Fibroblast of villous mesenchyme (primary cell): ENCODE results near the gene RASD1. TPM values are rescaled to one million over a fixed set of nuclear protein-coding genes. Genes with fewer than 3 reads are reported as not detected.
"Not testable (repeated sequence)": the region's sequence is repeated elsewhere in the genome, so short reads cannot be mapped to it uniquely, and the experiment has no call there.

Experiments
- DNase-seq: peaks from one replicate; pipeline ENCODE4 v3.0.0-alpha.2; 2010; ENCODE audit warnings: low read depth
- H3K4me3 ChIP-seq: 2 replicates; pipeline ENCODE4 v1.5.1; 2011; ENCODE audit warnings: low read depth, mild to moderate bottlenecking, low read length
- CTCF ChIP-seq: IDR thresholded peaks from 2 replicates; pipeline ENCODE4 v1.5.1; 2012; ENCODE audit warnings: low read depth, mild to moderate bottlenecking, low read length; ENCODE audit not compliant: insufficient read depth
- total RNA-seq: library from RNA; depleted of rRNA; stranded (reverse); fragments of >200 nt; gene quantifications from 2 replicates; pipeline ENCODE4 v1.2.3, GENCODE V29; 2012

RASD1 gene
- total RNA-seq, 1 donor = 0.86 TPM

GRCh38 chr17:17463821-17464220 lies 32.4 kb downstream of the RASD1 start:
- TF ChIP-seq CTCF = no peak
- H3K4me3 ChIP-seq = no peak overlapping the region
- no peak for DNase-seq

GRCh38 chr17:17462048-17462824 lies 34.0 kb downstream of the RASD1 start:
- H3K4me3 ChIP-seq = no peak overlapping the region
- DNase-seq = no peak
- no peak for TF ChIP-seq CTCF

- DNase-seq = no peak
- H3K4me3 ChIP-seq = no peak overlapping the region
- no peak for TF ChIP-seq CTCF
Observed at GRCh38 chr17:17460038-17460437, 36.2 kb downstream of the RASD1 start.

- DNase-seq = no peak
- no peak for TF ChIP-seq CTCF
- no peak overlapping the region for H3K4me3 ChIP-seq
Observed at GRCh38 chr17:17457680-17458079, 38.5 kb downstream of the RASD1 start.

GRCh38 chr17:17456251-17456650 lies 39.9 kb downstream of the RASD1 start:
- no peak for DNase-seq
- no peak for TF ChIP-seq CTCF

DNA sequence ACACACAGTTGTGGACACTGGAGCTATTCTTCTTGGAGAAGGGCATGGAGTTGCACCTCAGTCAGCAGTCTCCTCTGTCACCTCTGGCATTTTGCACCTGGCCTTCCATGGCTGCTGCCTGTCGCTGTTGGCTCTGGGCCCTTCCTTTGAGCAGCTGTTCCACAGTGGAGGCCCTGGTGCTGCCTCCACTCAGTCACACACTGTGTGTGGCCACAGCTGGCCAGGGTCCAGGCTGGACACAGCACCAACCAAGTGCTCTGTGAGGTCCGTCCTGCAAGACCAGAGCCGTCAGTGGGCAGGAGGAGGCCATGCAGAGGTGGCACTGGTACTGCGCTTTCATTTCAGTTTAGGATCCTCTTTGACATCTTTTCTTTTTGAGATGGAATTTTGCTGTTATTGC lies 41.0 kb downstream of the RASD1 start:
- TF ChIP-seq CTCF = no peak
- H3K4me3 ChIP-seq = no peak overlapping the region
- DNase-seq = no peak

More at GRCh38 chr17:17456251-17456650, 39.9 kb downstream of the RASD1 start:
- H3K4me3 ChIP-seq = no peak overlapping the region

- not testable (repeated sequence) for H3K4me3 ChIP-seq, DNase-seq
Observed at GRCh38 chr17:17454700-17455099, 41.5 kb downstream of the RASD1 start.
